Measurements from ENCODE around the gene FOXO3. TPM values are rescaled to one million over a fixed set of nuclear protein-coding genes. Genes with fewer than 3 reads are reported as not detected.

FOXO3 gene
- total and polyA plus RNA-seq, 2 of the 13 experiments (the other 11 are each of a cell fraction or from before 2014, with no cell fraction given): 16.0 to 22.5 TPM

DNA sequence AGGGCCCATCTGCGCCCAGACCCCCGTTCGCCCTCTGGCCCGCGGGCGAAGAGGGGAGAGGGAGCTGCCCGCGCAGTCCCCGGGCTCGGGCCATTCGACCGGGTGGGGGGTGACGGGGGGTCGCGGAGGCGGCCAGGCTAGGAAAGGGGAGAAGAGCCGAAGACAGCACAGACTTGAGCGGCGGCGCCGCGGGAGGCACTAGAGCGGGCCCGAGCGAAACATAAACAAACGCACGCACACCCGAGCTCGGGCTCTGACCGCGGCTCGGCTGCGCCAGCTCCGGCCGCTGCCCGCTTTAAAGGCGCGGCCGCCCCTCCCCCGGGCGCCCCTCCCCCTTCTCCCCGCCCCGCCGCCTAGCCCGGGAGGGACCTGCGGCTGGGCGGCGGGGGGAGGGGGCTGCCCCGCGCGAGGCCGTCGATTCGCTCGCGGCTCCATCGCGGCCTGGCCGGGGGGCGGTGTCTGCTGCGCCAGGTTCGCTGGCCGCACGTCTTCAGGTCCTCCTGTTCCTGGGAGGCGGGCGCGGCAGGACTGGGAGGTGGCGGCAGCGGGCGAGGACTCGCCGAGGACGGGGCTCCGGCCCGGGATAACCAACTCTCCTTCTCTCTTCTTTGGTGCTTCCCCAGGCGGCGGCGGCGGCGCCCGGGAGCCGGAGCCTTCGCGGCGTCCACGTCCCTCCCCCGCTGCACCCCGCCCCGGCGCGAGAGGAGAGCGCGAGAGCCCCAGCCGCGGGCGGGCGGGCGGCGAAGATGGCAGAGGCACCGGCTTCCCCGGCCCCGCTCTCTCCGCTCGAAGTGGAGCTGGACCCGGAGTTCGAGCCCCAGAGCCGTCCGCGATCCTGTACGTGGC lies at the start of gene FOXO3 (continued):
- TF ChIP-seq ZNF512 (CRISPR knock-in tag; IDR thresholded peaks at IDR 0.05) (no peak), HMGXB4 (CRISPR knock-in tag; IDR thresholded peaks at IDR 0.05; ENCODE audit: borderline replicate concordance in 1 of 2, low read depth in 1 of 2) (peak in 1 of 2 experiments; percentile 30; a peak in 1 of 4 replicates), ZNF329 (CRISPR knock-in tag; IDR thresholded peaks at IDR 0.05; ENCODE audit: low read depth) (no peak), HBP1 (CRISPR knock-in tag; IDR thresholded peaks at IDR 0.05; ENCODE audit: low read depth) (peak; percentile 49; the same call in 1 of the 2 replicates), BRCA1 (CRISPR knock-in tag; IDR thresholded peaks at IDR 0.05) (no peak), POLR2G (IDR thresholded peaks at IDR 0.05; ENCODE audit: low read depth, low read length) (peak; percentile 90), TIGD3 (CRISPR knock-in tag; IDR thresholded peaks at IDR 0.05; ENCODE audit: borderline replicate concordance) (peak; percentile 40; the same call in 1 of the 2 replicates), KLF16 (CRISPR knock-in tag; IDR thresholded peaks at IDR 0.05) (peak in 1 of 2 experiments; percentile 72; a peak in 2 of 4 replicates), SIN3A (IDR thresholded peaks at IDR 0.05; ENCODE audit: borderline replicate concordance, low read depth, low read length) (peak; percentile 70; the same call in 1 of the 2 replicates), ZMYM2 (CRISPR knock-in tag; IDR thresholded peaks at IDR 0.05) (no peak), SAP130 (CRISPR knock-in tag; IDR thresholded peaks at IDR 0.05; ENCODE audit: low read depth) (peak; percentile 73), RBM39 (IDR thresholded peaks at IDR 0.05; ENCODE audit: low read depth, low read length, poor library complexity, severe bottlenecking) (peak; percentile 76), ZNF883 (CRISPR knock-in tag; IDR thresholded peaks at IDR 0.05; ENCODE audit: not compliant biosample characterization) (peak; percentile 43)
- TF ChIP-seq, protein P1, sequence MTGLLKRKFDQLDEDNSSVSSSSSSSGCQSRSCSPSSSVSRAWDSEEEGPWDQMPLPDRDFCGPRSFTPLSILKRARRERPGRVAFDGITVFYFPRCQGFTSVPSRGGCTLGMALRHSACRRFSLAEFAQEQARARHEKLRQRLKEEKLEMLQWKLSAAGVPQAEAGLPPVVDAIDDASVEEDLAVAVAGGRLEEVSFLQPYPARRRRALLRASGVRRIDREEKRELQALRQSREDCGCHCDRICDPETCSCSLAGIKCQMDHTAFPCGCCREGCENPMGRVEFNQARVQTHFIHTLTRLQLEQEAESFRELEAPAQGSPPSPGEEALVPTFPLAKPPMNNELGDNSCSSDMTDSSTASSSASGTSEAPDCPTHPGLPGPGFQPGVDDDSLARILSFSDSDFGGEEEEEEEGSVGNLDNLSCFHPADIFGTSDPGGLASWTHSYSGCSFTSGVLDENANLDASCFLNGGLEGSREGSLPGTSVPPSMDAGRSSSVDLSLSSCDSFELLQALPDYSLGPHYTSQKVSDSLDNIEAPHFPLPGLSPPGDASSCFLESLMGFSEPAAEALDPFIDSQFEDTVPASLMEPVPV (CRISPR knock-in tag; IDR thresholded peaks at IDR 0.05): peak; percentile 47; the same call in 1 of the 2 replicates
- TF ChIP-seq, protein P2, sequence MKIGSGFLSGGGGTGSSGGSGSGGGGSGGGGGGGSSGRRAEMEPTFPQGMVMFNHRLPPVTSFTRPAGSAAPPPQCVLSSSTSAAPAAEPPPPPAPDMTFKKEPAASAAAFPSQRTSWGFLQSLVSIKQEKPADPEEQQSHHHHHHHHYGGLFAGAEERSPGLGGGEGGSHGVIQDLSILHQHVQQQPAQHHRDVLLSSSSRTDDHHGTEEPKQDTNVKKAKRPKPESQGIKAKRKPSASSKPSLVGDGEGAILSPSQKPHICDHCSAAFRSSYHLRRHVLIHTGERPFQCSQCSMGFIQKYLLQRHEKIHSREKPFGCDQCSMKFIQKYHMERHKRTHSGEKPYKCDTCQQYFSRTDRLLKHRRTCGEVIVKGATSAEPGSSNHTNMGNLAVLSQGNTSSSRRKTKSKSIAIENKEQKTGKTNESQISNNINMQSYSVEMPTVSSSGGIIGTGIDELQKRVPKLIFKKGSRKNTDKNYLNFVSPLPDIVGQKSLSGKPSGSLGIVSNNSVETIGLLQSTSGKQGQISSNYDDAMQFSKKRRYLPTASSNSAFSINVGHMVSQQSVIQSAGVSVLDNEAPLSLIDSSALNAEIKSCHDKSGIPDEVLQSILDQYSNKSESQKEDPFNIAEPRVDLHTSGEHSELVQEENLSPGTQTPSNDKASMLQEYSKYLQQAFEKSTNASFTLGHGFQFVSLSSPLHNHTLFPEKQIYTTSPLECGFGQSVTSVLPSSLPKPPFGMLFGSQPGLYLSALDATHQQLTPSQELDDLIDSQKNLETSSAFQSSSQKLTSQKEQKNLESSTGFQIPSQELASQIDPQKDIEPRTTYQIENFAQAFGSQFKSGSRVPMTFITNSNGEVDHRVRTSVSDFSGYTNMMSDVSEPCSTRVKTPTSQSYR (CRISPR knock-in tag; IDR thresholded peaks at IDR 0.05; ENCODE audit: borderline replicate concordance): peak; percentile 91
